ENCODE data around the gene MAVS. TPM values are rescaled to one million over a fixed set of nuclear protein-coding genes. Genes with fewer than 3 reads are reported as not detected.
"Not testable (repeated sequence)": the region's sequence is repeated elsewhere in the genome, so short reads cannot be mapped to it uniquely, and the experiment has no call there.

MAVS gene
- total RNA-seq, 6 experiments from 2014 or later = 38.8 to 44.8 (median 40.6) TPM

DNA sequence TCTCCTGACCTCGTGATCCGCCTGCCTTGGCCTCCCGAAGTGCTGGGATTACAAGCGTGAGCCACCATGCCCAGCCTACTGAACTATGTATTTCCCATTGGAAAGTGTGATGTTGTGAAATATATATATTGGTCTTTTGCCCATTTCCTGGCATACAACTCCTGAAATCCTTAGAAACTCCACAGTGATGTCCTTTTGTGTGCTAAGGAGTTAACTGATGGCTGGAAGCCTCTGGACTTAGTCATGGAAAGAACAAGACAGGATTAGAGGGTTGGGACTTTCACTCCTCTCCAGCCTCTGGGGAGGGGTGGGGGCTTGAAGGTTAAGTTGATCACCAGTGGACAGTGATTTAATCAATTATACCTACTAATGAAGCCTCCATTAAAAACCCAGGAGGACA, 49.7 kb downstream of the MAVS start:
- no peak for DNase-seq
- Mint-ChIP-seq H3K27ac (peak overlapping the region; percentile 49; the same call in 1 of the 2 replicates), H3K9me3 (no peaks in the 10 kb centered on the region), H3K36me3 (ENCODE audit: low read depth) (peaks cover 27% of the 10 kb centered on the region), H3K27me3 (ENCODE audit: insufficient read depth) (peaks cover 4% of the 10 kb centered on the region; the same call in 1 of the 2 replicates), H3K4me3 (peak overlapping the region; percentile 28; the same call in 1 of the 2 replicates), H3K4me1 (ENCODE audit: low read depth) (peaks cover 76% of the 10 kb centered on the region)
- no peak for TF ChIP-seq CTCF (IDR thresholded peaks at IDR 0.05)

DNA sequence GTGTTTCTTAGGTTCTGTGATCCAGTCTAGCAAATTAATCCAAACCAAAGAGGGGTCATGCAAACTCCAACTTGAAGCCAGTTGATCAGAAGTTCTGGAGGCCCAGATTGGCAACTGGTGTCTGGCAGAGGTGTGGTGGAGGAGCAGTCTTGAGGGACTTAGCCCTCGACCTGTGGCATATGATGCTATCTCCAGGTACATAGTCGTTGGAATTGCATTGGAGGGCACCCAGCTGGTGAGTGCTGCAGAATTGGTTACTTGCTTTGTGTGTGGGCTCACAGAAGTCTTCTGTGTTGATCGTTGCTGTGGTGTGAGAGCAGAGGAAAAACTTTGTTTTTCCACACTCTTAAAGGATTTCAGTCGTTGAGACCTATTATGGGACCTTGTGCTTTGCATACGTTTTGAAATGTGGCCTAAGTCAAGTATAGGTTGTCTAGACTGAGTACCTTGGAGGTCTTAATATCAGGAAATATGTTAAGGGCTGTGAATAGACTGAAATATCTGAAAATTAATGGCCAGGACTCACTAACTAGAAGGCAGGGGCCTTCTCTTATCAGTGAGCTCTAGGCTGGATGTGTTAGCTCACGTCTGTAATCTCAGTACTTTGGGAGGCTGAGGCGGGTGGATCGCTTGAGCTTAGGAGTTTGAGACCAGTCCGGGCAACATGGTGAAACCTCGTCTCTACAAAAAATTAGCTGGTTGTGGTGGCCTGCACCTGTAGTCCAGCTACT, 50.4 kb downstream of the MAVS start:
- H3K4me3 Mint-ChIP-seq = peak overlapping the region; percentile 15; the same call in 1 of the 2 replicates
- H3K27me3 Mint-ChIP-seq (ENCODE audit: insufficient read depth) = peaks cover 4% of the 10 kb centered on the region; the same call in 1 of the 2 replicates
- no peak for TF ChIP-seq CTCF (IDR thresholded peaks at IDR 0.05)
- DNase-seq = no peak
- H3K27ac Mint-ChIP-seq = peak overlapping the region; percentile 49
- H3K36me3 Mint-ChIP-seq (ENCODE audit: low read depth) = peaks cover 20% of the 10 kb centered on the region
- H3K9me3 Mint-ChIP-seq = no peaks in the 10 kb centered on the region
- H3K4me1 Mint-ChIP-seq (ENCODE audit: low read depth) = peaks cover 76% of the 10 kb centered on the region

GRCh38 chr20:3898181-3898580, 51.5 kb downstream of the MAVS start:
- H3K4me3 Mint-ChIP-seq; DNase-seq; H3K9me3 Mint-ChIP-seq; H3K27me3 Mint-ChIP-seq (ENCODE audit: insufficient read depth); H3K27ac Mint-ChIP-seq: not testable (repeated sequence)
- Mint-ChIP-seq H3K4me1 (ENCODE audit: low read depth) (peaks cover 69% of the 10 kb centered on the region), H3K36me3 (ENCODE audit: low read depth) (peaks cover 20% of the 10 kb centered on the region)

DNA sequence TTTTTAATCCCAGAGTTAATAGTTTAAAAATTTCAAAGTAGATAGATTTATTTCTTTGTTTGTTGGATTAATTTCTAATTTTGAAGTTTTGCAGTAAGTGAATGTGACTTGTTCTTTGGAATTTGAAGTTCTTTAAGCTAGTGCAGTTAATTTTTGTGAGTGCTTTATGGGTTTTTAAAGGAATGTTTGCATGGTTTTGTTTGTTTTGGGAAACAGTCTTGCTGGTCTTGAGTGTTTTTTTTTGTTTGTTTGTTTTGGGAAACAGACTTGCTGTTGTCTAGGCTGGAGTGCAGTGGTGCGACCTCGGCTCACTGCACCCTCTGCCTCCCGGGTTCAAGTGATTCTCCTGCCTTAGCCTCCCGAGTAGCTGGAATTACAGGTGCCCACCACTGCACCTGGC, 52.0 kb downstream of the MAVS start:
- H3K4me1 Mint-ChIP-seq (ENCODE audit: low read depth) = peaks cover 64% of the 10 kb centered on the region
- H3K36me3 Mint-ChIP-seq (ENCODE audit: low read depth) = peaks cover 17% of the 10 kb centered on the region
- TF ChIP-seq CTCF (IDR thresholded peaks at IDR 0.05) = no peak
- 0 out of 2 replicates have a peak overlapping the region, but pooled peaks have one; percentile 32 for H3K4me3 Mint-ChIP-seq
- no peak for DNase-seq
- peak overlapping the region; percentile 68 for H3K27ac Mint-ChIP-seq
- peaks cover 4% of the 10 kb centered on the region; the same call in 1 of the 2 replicates for H3K27me3 Mint-ChIP-seq (ENCODE audit: insufficient read depth)
- H3K9me3 Mint-ChIP-seq = no peaks in the 10 kb centered on the region

GRCh38 chr20:3900187-3900604, 53.6 kb downstream of the MAVS start:
- H3K27me3 Mint-ChIP-seq (ENCODE audit: insufficient read depth) = peaks cover 4% of the 10 kb centered on the region; the same call in 1 of the 2 replicates
- no peak for DNase-seq
- no peaks in the 10 kb centered on the region for H3K9me3 Mint-ChIP-seq
- H3K27ac Mint-ChIP-seq = peak overlapping the region; percentile 77
- peaks cover 16% of the 10 kb centered on the region for H3K36me3 Mint-ChIP-seq (ENCODE audit: low read depth)
- peak overlapping the region; percentile 57 for H3K4me3 Mint-ChIP-seq
- no peak for TF ChIP-seq CTCF (IDR thresholded peaks at IDR 0.05)
- peaks cover 68% of the 10 kb centered on the region for H3K4me1 Mint-ChIP-seq (ENCODE audit: low read depth)

- peaks cover 4% of the 10 kb centered on the region; the same call in 1 of the 2 replicates for H3K27me3 Mint-ChIP-seq (ENCODE audit: insufficient read depth)
- TF ChIP-seq CTCF (IDR thresholded peaks at IDR 0.05) = no peak
- peaks cover 16% of the 10 kb centered on the region for H3K36me3 Mint-ChIP-seq (ENCODE audit: low read depth)
- H3K9me3 Mint-ChIP-seq = no peaks in the 10 kb centered on the region
- peak overlapping the region; percentile 13 for H3K27ac Mint-ChIP-seq
- H3K4me3 Mint-ChIP-seq = peak overlapping the region; percentile 0; the same call in 1 of the 2 replicates
- DNase-seq = no peak
- H3K4me1 Mint-ChIP-seq (ENCODE audit: low read depth) = peaks cover 62% of the 10 kb centered on the region
Observed at GRCh38 chr20:3901028-3901705, 54.5 kb downstream of the MAVS start.
